H9 (cell line): ENCODE results near the gene ARHGEF12. TPM values are rescaled to one million over a fixed set of nuclear protein-coding genes. Genes with fewer than 3 reads are reported as not detected.

ENCODE experiments used
- DNase-seq: peaks from one replicate; pipeline ENCODE4 v3.0.0-alpha.2; 2017
- H2AFZ ChIP-seq: one replicate; pipeline ENCODE4 v1.6.1; 2013; ENCODE audit warnings: mild to moderate bottlenecking, low read length, control low read depth, moderate library complexity
- H2AK5ac ChIP-seq: 2 replicates; pipeline ENCODE4 v1.6.1; 2013; ENCODE audit warnings: low read length, control low read depth, mixed read lengths; ENCODE audit not compliant: insufficient read length
- H2BK120ac ChIP-seq: one replicate; pipeline ENCODE4 v1.6.1; 2013; ENCODE audit warnings: low read depth, mild to moderate bottlenecking, low read length, control low read depth, inconsistent platforms; ENCODE audit not compliant: poor library complexity, severe bottlenecking
- H2BK12ac ChIP-seq: 2 replicates; pipeline ENCODE4 v1.6.1; 2013; ENCODE audit warnings: low read length, control low read depth, mixed read lengths, low read depth; ENCODE audit not compliant: insufficient read length
- H2BK15ac ChIP-seq: 2 replicates; pipeline ENCODE4 v1.6.1; 2013; ENCODE audit warnings: low read depth, low read length, control low read depth
- H2BK20ac ChIP-seq: one replicate; pipeline ENCODE4 v1.6.1; 2013; ENCODE audit warnings: low read depth, mild to moderate bottlenecking, low read length, control low read depth, inconsistent platforms; ENCODE audit not compliant: poor library complexity, severe bottlenecking
- H2BK5ac ChIP-seq: 2 replicates; pipeline ENCODE4 v1.6.1; 2013; ENCODE audit warnings: low read length, control low read depth, mixed read lengths; ENCODE audit not compliant: insufficient read length
- H3K14ac ChIP-seq: 2 replicates; pipeline ENCODE4 v1.6.1; 2013; ENCODE audit warnings: low read length, control low read depth; ENCODE audit not compliant: insufficient read depth
- H3K18ac ChIP-seq: 2 replicates; pipeline ENCODE4 v1.6.1; 2013; ENCODE audit warnings: low read depth, mild to moderate bottlenecking, mixed read lengths, low read length, control low read depth; ENCODE audit not compliant: insufficient read length
- H3K23ac ChIP-seq: 2 replicates; pipeline ENCODE4 v1.6.1; 2013; ENCODE audit warnings: low read length, control low read depth, mixed read lengths, low read depth; ENCODE audit not compliant: insufficient read length
- H3K23me2 ChIP-seq: 2 replicates; pipeline ENCODE4 v1.6.1; 2013; ENCODE audit warnings: low read depth, mild to moderate bottlenecking, mixed read lengths, low read length, control low read depth; ENCODE audit not compliant: insufficient read length, poor library complexity, severe bottlenecking
- H3K27ac ChIP-seq: 2 replicates; pipeline ENCODE4 v1.5.1; 2013; ENCODE audit warnings: low read length, control low read depth, mixed read lengths, low read depth; ENCODE audit not compliant: insufficient read length
- H3K27me3 ChIP-seq: 2 replicates; pipeline ENCODE4 v1.6.1; 2013; ENCODE audit warnings: low read length, control low read depth, inconsistent platforms; ENCODE audit not compliant: insufficient read depth
- H3K4ac ChIP-seq: 2 replicates; pipeline ENCODE4 v1.6.1; 2013; ENCODE audit warnings: low read depth, mild to moderate bottlenecking, control low read depth, inconsistent platforms, low read length, moderate library complexity
- H3K4me1 ChIP-seq: 2 replicates; pipeline ENCODE4 v1.6.1; 2013; ENCODE audit warnings: low read length, control low read depth, inconsistent platforms; ENCODE audit not compliant: insufficient read depth
- H3K4me2 ChIP-seq: 2 replicates; pipeline ENCODE4 v1.6.1; 2013; ENCODE audit warnings: low read length, control low read depth, mixed read lengths; ENCODE audit not compliant: insufficient read length, insufficient read depth
- H3K56ac ChIP-seq: 2 replicates; pipeline ENCODE4 v1.6.1; 2013; ENCODE audit warnings: low read depth, mild to moderate bottlenecking, mixed read lengths, low read length, control low read depth; ENCODE audit not compliant: insufficient read length
- H3K79me1 ChIP-seq: 2 replicates; pipeline ENCODE4 v1.6.1; 2013; ENCODE audit warnings: low read depth, mild to moderate bottlenecking, moderate library complexity, low read length, control low read depth, inconsistent platforms; ENCODE audit not compliant: insufficient read depth, poor library complexity, severe bottlenecking
- H3K79me2 ChIP-seq: 2 replicates; pipeline ENCODE4 v1.6.1; 2013; ENCODE audit warnings: low read length, control low read depth, inconsistent platforms; ENCODE audit not compliant: insufficient read depth
- H3K9ac ChIP-seq: 2 replicates; pipeline ENCODE4 v1.6.1; 2013; ENCODE audit warnings: low read length, control low read depth, mixed read lengths; ENCODE audit not compliant: insufficient read length; ENCODE audit errors: extremely low read depth
- H3K9me3 ChIP-seq: one replicate; pipeline ENCODE4 v1.6.1; 2013; ENCODE audit warnings: low read depth, low read length, inconsistent platforms; ENCODE audit not compliant: control insufficient read depth
- H3T11ph ChIP-seq: one replicate; pipeline ENCODE4 v1.6.1; 2013; ENCODE audit warnings: mild to moderate bottlenecking, low read length, control low read depth, inconsistent platforms
- H4K20me1 ChIP-seq: one replicate; pipeline ENCODE4 v1.6.1; 2013; ENCODE audit not compliant: control insufficient read depth, insufficient read length, insufficient read depth
- H4K5ac ChIP-seq: 2 replicates; pipeline ENCODE4 v1.6.1; 2013; ENCODE audit warnings: low read depth, mild to moderate bottlenecking, mixed read lengths, low read length, control low read depth; ENCODE audit not compliant: insufficient read length
- H4K8ac ChIP-seq: replicated peaks from 2 replicates; pipeline ENCODE4 v1.6.1; 2013; ENCODE audit warnings: low read length, control low read depth, mixed read lengths, low read depth; ENCODE audit not compliant: insufficient read length
- H4K91ac ChIP-seq: 2 replicates; pipeline ENCODE4 v1.6.1; 2013; ENCODE audit warnings: low read depth, mild to moderate bottlenecking, moderate library complexity, mixed read lengths, low read length, control low read depth; ENCODE audit not compliant: insufficient read length
- H3K27ac Mint-ChIP-seq, 3 experiments: 2 replicates in 2 of 3; 3 replicates in 1 of 3; pipeline ENCODE4 v1.8.0; 2020 to 2021; ENCODE audit warnings: mixed read lengths in 3 of 3, mild to moderate bottlenecking in 1 of 3, moderate library complexity in 1 of 3
- H3K27me3 Mint-ChIP-seq: 2 replicates; pipeline ENCODE4 v1.8.0; 2021; ENCODE audit warnings: low read depth, mild to moderate bottlenecking, moderate library complexity, mixed read lengths
- H3K36me3 Mint-ChIP-seq, 3 experiments: 2 replicates in 2 of 3; 3 replicates in 1 of 3; pipeline ENCODE4 v1.8.0; 2020 to 2021; ENCODE audit warnings: low read depth in 3 of 3, mixed read lengths in 3 of 3; ENCODE audit not compliant: insufficient read depth in 1 of 3
- H3K4me1 Mint-ChIP-seq, 2 experiments: 2 replicates each; pipeline ENCODE4 v1.8.0; 2020; ENCODE audit warnings: mixed read lengths in 2 of 2
- H3K4me3 Mint-ChIP-seq, 2 experiments: 2 replicates in 1 of 2; 3 replicates in 1 of 2; pipeline ENCODE4 v1.8.0; 2020 to 2021; ENCODE audit warnings: mild to moderate bottlenecking in 2 of 2, mixed read lengths in 2 of 2, moderate library complexity in 1 of 2
- H3K9me3 Mint-ChIP-seq, 2 experiments: 2 replicates in 1 of 2; 3 replicates in 1 of 2; pipeline ENCODE4 v1.8.0; 2020; ENCODE audit warnings: mild to moderate bottlenecking in 2 of 2, mixed read lengths in 2 of 2, moderate library complexity in 1 of 2
- CTCF ChIP-seq: fragments of 200-600 bp; sonication (generic); conservative IDR thresholded peaks from 3 replicates; pipeline ENCODE4 v1.8.0; 2021; ENCODE audit warnings: antibody characterized with exemption, mild to moderate bottlenecking
- WGBS: extraction: QIAGEN DNeasy Blood & Tissue Kit; methylation state at CpG from one replicate; pipeline ENCODE4 v1.1.7; 2013; ENCODE audit warnings: missing lambda C conversion rate, low lambda C conversion rate, mixed read lengths; ENCODE audit not compliant: insufficient read length; ENCODE audit errors: extremely low coverage; 5-methylcytosine and 5-hydroxymethylcytosine counted together
- total RNA-seq: library from RNA; stranded (reverse); gene quantifications from 2 replicates; pipeline ENCODE4 v1.2.1, GENCODE V29; 2021

ARHGEF12 gene
- total RNA-seq, 1 experiment from 2014 or later: 27.0 TPM

GRCh38 chr11:120333801-120334200, 2.4 kb upstream of the ARHGEF12 start:
- no peaks in the 10 kb centered on the region for H3K27me3 ChIP-seq
- no peaks in the 10 kb centered on the region for H3K9me3 ChIP-seq
- no peak overlapping the region for H2BK5ac ChIP-seq
- H3K79me2 ChIP-seq: peaks cover 2% of the 10 kb centered on the region; the same call in 1 of the 2 replicates
- peaks cover 17% of the 10 kb centered on the region for H3K23me2 ChIP-seq
- no peak overlapping the region for H2AFZ ChIP-seq
- H3K9ac ChIP-seq: no peak overlapping the region
- Mint-ChIP-seq H3K4me3 (no peak overlapping the region), H3K4me1 (peaks cover 17 to 24% of the 10 kb centered on the region in 2 experiments), H3K36me3 (peaks cover 3 to 9% (median 8%) of the 10 kb centered on the region in 3 experiments; a peak in 5 of 7 replicates), H3K9me3 (no peaks in the 10 kb centered on the region), H3K27ac (no peak overlapping the region), H3K27me3 (no peaks in the 10 kb centered on the region)
- H2BK12ac ChIP-seq: no peak overlapping the region
- no peak overlapping the region for H3K23ac ChIP-seq
- H3T11ph ChIP-seq: no peak overlapping the region
- H3K27ac ChIP-seq: no peak overlapping the region
- H3K14ac ChIP-seq: no peak overlapping the region
- no peak overlapping the region for H4K91ac ChIP-seq
- no peak overlapping the region for H3K4ac ChIP-seq
- H2BK120ac ChIP-seq: no peak overlapping the region
- no peak overlapping the region for H3K56ac ChIP-seq
- DNase-seq: no peak
- H2BK15ac ChIP-seq: no peak overlapping the region
- no peak overlapping the region for H2AK5ac ChIP-seq
- H4K8ac ChIP-seq: no peak overlapping the region
- no peak overlapping the region for H4K5ac ChIP-seq
- no CpG with 5 or more reads among the region's 1 CpG for WGBS
- H3K79me1 ChIP-seq: no peaks in the 10 kb centered on the region
- no peaks in the 10 kb centered on the region for H3K4me1 ChIP-seq
- no peak overlapping the region for H2BK20ac ChIP-seq
- H3K18ac ChIP-seq: no peak overlapping the region
- no peaks in the 10 kb centered on the region for H4K20me1 ChIP-seq
- no peak overlapping the region for H3K4me2 ChIP-seq
- TF ChIP-seq CTCF: no peak
